Muscle layer of duodenum (tissue), 2 donors: ENCODE measurements around the gene ANK2.

ENCODE experiments used
- H3K27ac ChIP-seq: one replicate; pipeline ENCODE4 v1.7.0; 2013; ENCODE audit warnings: mild to moderate bottlenecking, low read length
- H3K27me3 ChIP-seq: one replicate; pipeline ENCODE4 v1.7.0; 2013; ENCODE audit warnings: low read depth, mild to moderate bottlenecking, control low read depth, low read length
- H3K36me3 ChIP-seq, 2 donors: one replicate each; pipeline ENCODE4 v1.7.0; 2013; ENCODE audit warnings: low read length in 2 of 2, control low read depth in 1 of 2, mild to moderate bottlenecking in 1 of 2; ENCODE audit not compliant: insufficient read depth in 2 of 2, control insufficient read depth in 1 of 2
- H3K4me1 ChIP-seq, 2 donors: one replicate each; pipeline ENCODE4 v1.7.0; 2013; ENCODE audit warnings: low read length in 2 of 2, mild to moderate bottlenecking in 2 of 2, control low read depth in 1 of 2, moderate library complexity in 1 of 2; ENCODE audit not compliant: insufficient read depth in 2 of 2, control insufficient read depth in 1 of 2
- H3K4me3 ChIP-seq, 2 donors: one replicate each; pipeline ENCODE4 v1.7.0; 2013; ENCODE audit warnings: low read length in 2 of 2, low read depth in 1 of 2, mild to moderate bottlenecking in 1 of 2
- H3K9me3 ChIP-seq, 2 donors: one replicate each; pipeline ENCODE4 v1.7.0; 2013; ENCODE audit warnings: low read length in 2 of 2, control low read depth in 1 of 2, mild to moderate bottlenecking in 1 of 2; ENCODE audit not compliant: control insufficient read depth in 1 of 2
- donor health status: healthy.

ANK2 gene

DNA sequence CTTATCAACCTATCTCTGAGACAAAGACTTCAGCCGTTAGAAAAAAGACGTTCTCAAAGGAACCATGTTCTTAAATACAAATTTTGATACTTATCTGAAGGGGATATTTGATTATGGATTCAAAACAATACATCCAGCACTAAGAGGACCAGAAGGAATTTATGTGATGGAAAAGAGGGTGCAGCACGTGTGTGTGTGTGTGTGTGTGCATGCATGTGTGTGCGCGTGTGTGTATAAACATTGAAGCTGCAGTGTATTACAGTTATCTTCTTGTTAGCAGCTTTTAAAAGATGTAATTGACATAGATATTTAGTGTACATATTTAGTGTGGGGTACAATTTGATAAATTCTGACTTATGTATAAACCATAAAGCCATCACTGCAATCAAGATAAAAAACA, 44.9 kb downstream of the ANK2 start:
- Histone ChIP-seq H3K27me3 (no peaks in the 10 kb centered on the region), H3K4me3 (no peak overlapping the region), H3K9me3 (no peaks in the 10 kb centered on the region), H3K36me3 (no peaks in the 10 kb centered on the region), H3K27ac (no peak overlapping the region), H3K4me1 (no peaks in the 10 kb centered on the region)

DNA sequence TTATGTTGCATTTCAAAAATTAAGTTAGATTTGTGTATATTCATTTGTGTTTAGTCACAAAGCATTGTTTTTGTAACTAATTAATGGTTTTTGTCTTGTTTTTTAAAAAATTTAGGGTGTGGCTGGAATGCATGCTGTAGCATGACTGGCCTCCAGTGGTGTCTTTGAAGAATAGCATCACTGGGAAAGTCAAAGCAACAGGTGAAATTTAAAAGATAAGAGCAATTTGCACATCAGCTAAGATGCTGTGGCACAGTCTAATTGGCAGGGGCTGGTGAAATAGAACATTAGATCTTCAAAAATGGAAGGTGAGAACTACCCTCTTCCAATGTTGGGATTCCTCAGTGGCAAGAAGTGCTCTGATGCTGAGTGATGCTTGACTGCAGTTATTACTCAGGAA, 45.3 kb downstream of the ANK2 start:
- H3K27me3 ChIP-seq: no peaks in the 10 kb centered on the region
- H3K9me3 ChIP-seq: no peaks in the 10 kb centered on the region
- H3K36me3 ChIP-seq: no peaks in the 10 kb centered on the region
- no peaks in the 10 kb centered on the region for H3K4me1 ChIP-seq
- H3K27ac ChIP-seq: no peak overlapping the region
- H3K4me3 ChIP-seq: no peak overlapping the region

DNA sequence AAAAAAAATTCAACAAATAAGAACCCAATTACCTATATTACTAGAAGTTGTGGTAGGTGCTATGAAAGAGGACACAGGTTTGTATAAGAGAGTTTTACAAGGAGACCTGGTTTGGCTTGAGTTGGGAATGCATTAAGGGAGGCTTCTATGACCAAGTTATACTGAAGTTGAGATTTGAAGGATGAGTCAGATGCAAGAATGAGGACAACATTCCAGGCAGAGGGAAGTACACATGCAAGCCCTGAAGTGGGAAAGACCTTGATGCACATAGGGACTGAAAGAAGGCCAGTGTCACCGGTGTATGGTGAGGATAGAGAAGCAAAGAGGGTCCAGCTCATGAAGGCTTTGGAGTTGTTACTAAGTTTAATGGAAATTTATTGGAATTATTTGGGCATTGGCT, 52.2 kb downstream of the ANK2 start:
- no peaks in the 10 kb centered on the region for H3K27me3 ChIP-seq
- no peak overlapping the region for H3K4me3 ChIP-seq
- H3K36me3 ChIP-seq: no peaks in the 10 kb centered on the region
- H3K27ac ChIP-seq: no peak overlapping the region
- no peaks in the 10 kb centered on the region for H3K9me3 ChIP-seq
- no peaks in the 10 kb centered on the region for H3K4me1 ChIP-seq

DNA sequence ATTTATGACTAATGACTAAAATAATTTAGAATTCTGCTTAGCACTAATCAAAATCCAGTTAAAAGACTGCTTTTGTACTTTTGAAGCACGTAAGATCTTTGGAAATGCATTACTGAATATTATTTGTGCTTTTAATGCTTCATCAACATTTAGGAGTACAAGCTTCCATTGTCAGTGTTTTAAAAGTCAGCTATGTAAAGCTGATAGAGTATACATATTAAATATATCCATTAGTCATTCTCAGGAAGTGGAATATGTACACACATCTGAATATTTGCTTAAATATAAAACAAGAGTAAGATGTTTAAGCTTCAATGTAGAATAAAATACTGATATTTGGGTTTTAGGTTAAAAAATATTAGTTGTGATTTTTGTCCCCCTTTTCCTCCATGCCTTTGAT, 54.1 kb downstream of the ANK2 start:
- Histone ChIP-seq H3K4me3 (no peak overlapping the region), H3K27me3 (no peaks in the 10 kb centered on the region), H3K36me3 (no peaks in the 10 kb centered on the region), H3K4me1 (no peaks in the 10 kb centered on the region), H3K27ac (no peak overlapping the region), H3K9me3 (no peaks in the 10 kb centered on the region)

DNA sequence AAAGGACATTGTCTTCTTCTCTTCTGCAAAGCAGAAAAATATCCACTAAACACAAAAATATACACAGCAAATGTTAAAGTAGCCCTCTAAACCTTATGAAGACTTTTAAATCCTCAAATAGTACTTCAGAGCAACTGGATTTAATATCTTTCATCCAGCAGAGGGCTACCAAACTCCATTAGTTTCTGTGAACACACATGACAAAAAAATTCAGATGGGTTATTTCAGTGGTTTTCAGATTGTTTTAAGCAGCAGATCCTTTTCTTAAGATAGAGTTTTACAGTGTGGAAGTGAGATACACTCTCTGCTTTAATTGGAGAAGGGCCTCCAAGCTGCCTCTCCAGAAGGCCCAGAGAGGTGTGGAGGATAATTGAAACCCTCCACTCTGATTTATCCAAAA, 56.7 kb downstream of the ANK2 start:
- H3K36me3 ChIP-seq: no peaks in the 10 kb centered on the region
- no peaks in the 10 kb centered on the region for H3K9me3 ChIP-seq
- no peaks in the 10 kb centered on the region for H3K4me1 ChIP-seq
- H3K27me3 ChIP-seq: no peaks in the 10 kb centered on the region
- H3K27ac ChIP-seq: no peak overlapping the region
- no peak overlapping the region for H3K4me3 ChIP-seq

DNA sequence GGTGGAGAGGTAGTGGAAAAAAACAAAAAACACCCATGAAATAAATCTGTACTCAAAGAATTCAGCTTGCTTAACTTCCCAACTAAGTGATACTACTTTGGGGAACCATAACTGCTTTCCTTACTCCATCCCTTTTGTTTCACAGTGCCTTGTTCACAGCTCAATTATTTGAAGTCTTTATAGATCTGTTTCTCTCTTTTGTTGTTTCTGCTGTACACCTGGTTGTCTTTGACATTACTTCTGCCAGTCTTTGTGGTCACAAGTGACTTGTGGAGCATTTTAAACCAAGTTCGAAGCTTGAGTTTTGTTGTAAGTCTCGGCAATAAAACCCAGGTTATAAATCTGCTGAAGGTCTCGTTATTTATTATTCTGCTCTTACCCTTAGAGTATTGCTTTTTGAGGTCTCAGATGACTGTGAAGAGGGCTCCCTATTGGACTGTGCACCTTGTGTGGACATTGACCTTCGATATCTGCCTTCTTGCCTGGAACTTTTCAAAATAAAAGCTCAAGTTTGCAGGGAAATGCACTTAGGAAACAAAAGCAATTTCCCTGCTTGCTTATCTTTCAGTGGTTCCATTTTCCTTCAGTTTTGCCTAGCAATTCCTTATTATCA, 59.8 kb downstream of the ANK2 start:
- no peaks in the 10 kb centered on the region for H3K9me3 ChIP-seq
- no peaks in the 10 kb centered on the region for H3K27me3 ChIP-seq
- H3K36me3 ChIP-seq: no peaks in the 10 kb centered on the region
- H3K4me3 ChIP-seq: no peak overlapping the region
- H3K27ac ChIP-seq: no peak overlapping the region
- no peaks in the 10 kb centered on the region for H3K4me1 ChIP-seq

DNA sequence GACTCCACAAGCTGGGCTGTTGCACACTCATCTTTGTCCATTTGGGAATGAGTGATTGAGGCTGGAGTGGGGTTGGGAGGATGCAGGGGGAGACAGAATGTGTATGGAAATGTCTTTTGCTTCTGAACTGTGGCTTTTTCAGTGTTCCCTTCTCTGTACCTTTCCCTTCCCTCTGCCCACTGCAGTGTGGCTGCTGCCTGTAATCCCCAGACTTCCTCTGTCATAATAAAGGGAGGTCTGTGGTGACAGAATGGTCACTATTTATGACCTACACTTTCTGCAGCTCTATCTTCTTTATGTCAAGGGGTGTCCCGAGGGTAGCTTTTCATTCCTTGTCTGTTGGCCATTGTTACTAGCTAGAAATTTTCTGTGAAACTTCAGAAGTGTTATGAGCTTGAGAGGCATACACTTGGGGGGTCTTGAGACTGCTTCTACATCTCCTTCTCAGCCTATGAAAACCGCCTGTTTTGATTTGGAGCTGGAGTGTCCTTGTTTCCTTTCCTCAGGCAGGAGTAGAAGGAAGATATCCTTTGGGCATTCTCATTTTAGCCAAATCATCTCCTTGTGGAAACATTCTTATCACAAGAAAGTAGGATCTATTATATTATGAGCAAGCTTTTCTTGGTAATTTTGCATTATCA, 63.0 kb downstream of the ANK2 start:
- Histone ChIP-seq H3K27me3 (no peaks in the 10 kb centered on the region), H3K9me3 (no peaks in the 10 kb centered on the region), H3K36me3 (no peaks in the 10 kb centered on the region), H3K27ac (no peak overlapping the region), H3K4me3 (no peak overlapping the region), H3K4me1 (peaks cover 0 to 7% of the 10 kb centered on the region in 2 donors)

DNA sequence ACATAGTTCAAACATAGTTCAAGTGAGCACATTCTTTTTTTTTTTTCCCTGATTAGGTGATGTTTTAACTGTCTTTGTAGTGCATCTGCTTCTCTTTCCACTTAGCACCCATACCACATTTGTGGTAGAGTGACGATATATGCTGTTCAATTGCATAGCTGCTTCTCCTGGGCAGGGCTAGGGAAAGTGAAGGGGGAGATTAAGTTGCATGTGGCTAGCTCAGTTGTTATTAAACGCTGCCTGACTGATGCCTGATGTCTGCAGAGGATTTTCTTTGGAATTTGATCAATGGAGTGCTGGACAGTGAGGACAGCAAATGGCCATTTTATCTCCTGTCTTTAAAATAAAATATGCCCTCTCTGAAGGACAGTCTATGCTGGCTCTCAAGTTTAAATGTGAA, 63.7 kb downstream of the ANK2 start:
- Histone ChIP-seq H3K27me3 (no peaks in the 10 kb centered on the region), H3K4me1 (peaks cover 0 to 7% of the 10 kb centered on the region in 2 donors), H3K27ac (no peak overlapping the region), H3K4me3 (no peak overlapping the region), H3K9me3 (no peaks in the 10 kb centered on the region), H3K36me3 (no peaks in the 10 kb centered on the region)

DNA sequence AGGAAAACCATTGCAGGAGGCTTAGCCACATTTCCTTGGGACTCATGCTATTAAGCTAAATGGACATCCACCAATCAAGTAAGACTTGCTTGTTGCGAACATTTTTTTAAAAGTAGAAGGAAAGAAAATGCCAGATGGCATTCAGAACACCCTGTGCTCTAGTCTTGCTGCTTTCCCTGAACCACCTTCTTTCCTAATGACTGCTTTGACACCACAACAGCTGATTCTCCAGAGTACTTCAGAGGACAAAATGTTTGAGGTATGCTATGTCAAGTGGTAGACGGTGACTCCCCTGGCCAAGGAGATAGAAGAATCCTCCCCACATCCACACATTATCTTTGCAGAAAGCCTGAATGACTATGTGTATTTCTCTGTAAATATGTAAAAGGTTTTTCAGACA, 65.4 kb downstream of the ANK2 start:
- no peaks in the 10 kb centered on the region for H3K27me3 ChIP-seq
- H3K27ac ChIP-seq: no peak overlapping the region

DNA sequence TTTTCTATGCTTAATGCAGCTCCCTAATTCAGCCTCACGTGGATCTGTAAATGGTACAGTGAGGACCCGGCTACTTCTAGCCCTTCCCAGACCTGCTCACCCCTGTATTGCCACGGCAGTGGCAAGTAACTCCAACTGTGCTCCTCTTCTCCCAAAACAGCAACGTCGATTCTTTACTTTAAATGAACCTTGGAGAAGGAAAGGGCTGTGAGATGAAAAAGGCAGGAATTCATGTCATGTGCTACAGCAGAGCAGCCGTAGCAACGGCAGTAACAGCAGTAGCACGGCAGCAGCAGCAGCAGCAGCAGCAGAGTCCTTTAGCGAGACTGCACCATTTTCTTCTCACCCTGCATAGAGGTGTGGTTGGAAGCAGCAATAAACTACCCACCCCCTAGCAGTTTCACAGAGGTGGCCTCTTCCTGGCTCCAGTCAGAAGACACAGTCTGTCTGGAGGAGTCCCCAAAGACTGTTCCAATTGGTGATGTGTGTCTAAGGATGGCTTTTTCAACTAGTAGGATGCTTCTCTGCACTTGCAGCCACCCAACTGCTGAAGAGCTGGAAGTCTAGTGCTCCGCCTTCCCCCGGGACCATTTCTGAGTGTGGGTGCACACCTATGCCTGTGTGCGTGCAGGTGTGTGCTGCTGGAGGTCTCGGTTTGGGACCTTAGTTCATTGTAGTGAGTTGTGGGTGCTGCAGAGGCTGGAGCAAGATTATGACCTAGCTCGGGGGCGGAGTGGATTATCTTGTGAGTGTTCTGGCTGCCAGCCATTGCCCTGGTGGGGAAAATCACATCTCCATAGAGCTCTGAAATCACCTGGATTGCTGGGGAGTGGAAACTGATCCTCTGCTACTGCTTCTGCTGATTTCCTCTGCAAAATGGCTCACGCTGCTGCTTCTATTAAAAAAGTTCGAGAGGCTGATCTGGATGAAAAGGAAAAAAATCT, 67.2 kb downstream of the ANK2 start:
- no peak overlapping the region for H3K27ac ChIP-seq
- no peaks in the 10 kb centered on the region for H3K9me3 ChIP-seq
- H3K36me3 ChIP-seq: no peaks in the 10 kb centered on the region
- peak overlapping the region; percentile 34 to 47 for H3K4me3 ChIP-seq
- peaks cover 0 to 7% of the 10 kb centered on the region in 2 donors for H3K4me1 ChIP-seq
- H3K27me3 ChIP-seq: no peaks in the 10 kb centered on the region

More for the DNA sequence above, 65.4 kb downstream of the ANK2 start:
- Histone ChIP-seq H3K4me1 (peaks cover 0 to 7% of the 10 kb centered on the region in 2 donors), H3K9me3 (no peaks in the 10 kb centered on the region), H3K4me3 (no peak overlapping the region), H3K36me3 (no peaks in the 10 kb centered on the region)

DNA sequence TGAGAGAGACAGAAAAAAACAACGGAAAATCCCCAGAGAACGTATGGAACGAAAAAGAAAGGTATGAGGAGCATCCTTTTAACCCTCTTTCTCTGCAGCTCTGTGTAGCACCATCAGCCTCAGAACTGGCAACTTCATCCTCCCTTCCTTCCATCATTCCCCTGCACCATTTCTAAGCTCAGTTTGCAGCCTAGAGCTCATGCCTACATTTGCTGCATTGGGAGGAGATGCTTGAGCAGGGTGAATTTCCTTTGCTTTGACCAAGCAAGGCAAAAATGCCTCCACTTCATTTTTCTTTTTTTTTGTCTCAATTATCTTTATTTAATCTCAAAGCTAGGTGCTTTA, 67.9 kb downstream of the ANK2 start:
- no peaks in the 10 kb centered on the region for H3K9me3 ChIP-seq
- no peaks in the 10 kb centered on the region for H3K36me3 ChIP-seq
- no peak overlapping the region for H3K4me3 ChIP-seq
- peaks cover 0 to 7% of the 10 kb centered on the region in 2 donors for H3K4me1 ChIP-seq
- H3K27me3 ChIP-seq: no peaks in the 10 kb centered on the region
- H3K27ac ChIP-seq: no peak overlapping the region
